K562 (cell line): ENCODE results near the gene POLR3E. TPM values are rescaled to one million over a fixed set of nuclear protein-coding genes. Genes with fewer than 3 reads are reported as not detected.

ENCODE experiments used
- ATAC-seq: fragments of 200-7000 bp; cut with Tn5 transposase; 3 replicates; pipeline ENCODE4 v1.9.1; 2020; ENCODE audit warnings: moderate library complexity
- BruUV-seq: library from RNA; stranded (reverse); fragments of 400-500 nt; replicated peaks from 2 replicates; lab custom pipeline; 2021; lab: Mats Ljungman, UMichigan
- CTCF ChIA-PET: fragments of 300-600 bp; formaldehyde crosslinking; extraction: SDS; loops from one replicate; lab custom pipeline; 2021; ENCODE audit warnings: low intra/inter-chr PET ratio; lab: Yijun Ruan, JAX
- POLR2A ChIA-PET: fragments of 300-600, 350-650 bp; sonication (Branson Sonifier 250); formaldehyde crosslinking; extraction: SDS; loops from one replicate; lab custom pipeline; 2021; ENCODE audit warnings: antibody characterized with exemption, inconsistent platforms; lab: Yijun Ruan, JAX
- DNase-seq, 4 experiments: peaks; one replicate each; pipeline versions ENCODE4 v3.0.0 to v3.0.0-alpha.2; 2011 to 2018; ENCODE audit warnings: low spot score in 3 of 4, mixed read lengths in 3 of 4; ENCODE audit errors: extremely low read depth in 1 of 4
- FAIRE-seq: peaks from 2 replicates; lab custom pipeline; 2011; peaks lifted over from hg19 to GRCh38; lab: Jason Lieb, UNC
- H2AFZ ChIP-seq: 2 replicates; pipeline ENCODE4 v1.6.0; 2011; ENCODE audit warnings: low read depth, low read length, control low read depth, inconsistent platforms
- H3K27ac ChIP-seq: fragments of 200-600 bp; 3 replicates; pipeline ENCODE4 v1.8.0; 2011; ENCODE audit warnings: low read depth, mild to moderate bottlenecking, control low read depth, inconsistent platforms, low read length, moderate library complexity, mixed read lengths; ENCODE audit errors: extremely low read depth
- H3K27me3 ChIP-seq, 2 experiments: fragments of 300-600 bp in 1 of 2; 2 replicates in 1 of 2; 3 replicates in 1 of 2; pipeline versions ENCODE4 v1.6.0 to v1.8.0; 2011; ENCODE audit warnings: inconsistent platforms in 2 of 2, low read length in 2 of 2, mild to moderate bottlenecking in 1 of 2, mixed read lengths in 1 of 2, moderate library complexity in 1 of 2; ENCODE audit not compliant: control insufficient read depth in 2 of 2, insufficient read depth in 2 of 2
- H3K36me3 ChIP-seq: fragments of 300-600 bp; 3 replicates; pipeline ENCODE4 v1.8.0; 2011; ENCODE audit warnings: mild to moderate bottlenecking, low read length, inconsistent platforms; ENCODE audit not compliant: control insufficient read depth, insufficient read depth
- H3K4me1 ChIP-seq, 2 experiments: fragments of 200-600 bp in 1 of 2; replicated peaks in 1 of 2; 2 replicates in 1 of 2; 3 replicates in 1 of 2; pipeline versions ENCODE4 v1.5.1 to v1.8.0; 2011; ENCODE audit warnings: inconsistent platforms in 2 of 2, low read length in 2 of 2, mild to moderate bottlenecking in 1 of 2, mixed read lengths in 1 of 2, moderate library complexity in 1 of 2; ENCODE audit not compliant: control insufficient read depth in 2 of 2, insufficient read depth in 2 of 2
- H3K4me2 ChIP-seq: 2 replicates; pipeline ENCODE4 v1.6.1; 2011; ENCODE audit warnings: low read length, control low read depth, inconsistent platforms, mixed read lengths; ENCODE audit not compliant: insufficient read depth
- H3K4me3 ChIP-seq: fragments of 200-600 bp; sonication (generic), shearing (Covaris generic); 2 replicates; pipeline ENCODE4 v1.5.1; 2016; ENCODE audit warnings: control low read depth, inconsistent platforms
- H3K79me2 ChIP-seq: fragments of 200-600 bp; 3 replicates; pipeline ENCODE4 v1.8.0; 2011; ENCODE audit warnings: low read length, inconsistent platforms; ENCODE audit not compliant: control insufficient read depth, insufficient read depth
- H3K9ac ChIP-seq, 2 experiments: 2 replicates each; pipeline versions ENCODE4 v1.6.0 to v1.6.1; 2011; ENCODE audit warnings: low read depth in 2 of 2, low read length in 2 of 2, control low read depth in 1 of 2, inconsistent platforms in 1 of 2, mild to moderate bottlenecking in 1 of 2, mixed read lengths in 1 of 2; ENCODE audit not compliant: insufficient read depth in 1 of 2
- H3K9me1 ChIP-seq: one replicate; pipeline ENCODE4 v1.6.0; 2011; ENCODE audit warnings: inconsistent platforms, mild to moderate bottlenecking, low read length, moderate library complexity; ENCODE audit not compliant: control insufficient read depth, insufficient read depth
- H3K9me3 ChIP-seq: replicated peaks from 2 replicates; pipeline ENCODE4 v1.5.1; 2011; ENCODE audit warnings: low read depth, low read length, inconsistent platforms; ENCODE audit not compliant: control insufficient read depth, insufficient read depth
- H4K20me1 ChIP-seq: replicated peaks from 2 replicates; pipeline ENCODE4 v1.6.1; 2011; ENCODE audit warnings: low read length, inconsistent platforms, mixed read lengths; ENCODE audit not compliant: control insufficient read depth, insufficient read depth
- BRD4 ChIP-seq: fragments of 200-600 bp; sonication (generic); IDR thresholded peaks from 2 replicates; pipeline ENCODE4 v1.6.1; 2017; ENCODE audit warnings: inconsistent platforms
- C11orf30 ChIP-seq: fragments of 450-650 bp; IDR thresholded peaks from 2 replicates; pipeline ENCODE4 v1.6.1; 2016; ENCODE audit warnings: low read depth, mild to moderate bottlenecking
- CHD4 ChIP-seq: fragments of 200-600 bp; sonication (generic); IDR thresholded peaks from 3 replicates; pipeline ENCODE4 v1.6.1; 2012; ENCODE audit warnings: low read depth, mild to moderate bottlenecking, mixed read lengths, low read length, inconsistent platforms; ENCODE audit not compliant: insufficient read depth, insufficient replicate concordance, poor library complexity, severe bottlenecking
- CXXC5 ChIP-seq: fragments of 250-450 bp; sonication (Bioruptor Pico); IDR thresholded peaks from 2 replicates; pipeline ENCODE4 v1.8.0; 2022; ENCODE audit warnings: inconsistent platforms, mild to moderate bottlenecking, moderate library complexity
- EWSR1 ChIP-seq: fragments of 450-650 bp; IDR thresholded peaks from 2 replicates; pipeline ENCODE4 v1.6.1; 2018; ENCODE audit warnings: borderline replicate concordance, mild to moderate bottlenecking, low read depth, moderate library complexity; ENCODE audit not compliant: partially characterized antibody
- GTF2E2 ChIP-seq: fragments of 200-800 bp; sonication (Bioruptor generic); IDR thresholded peaks from 2 replicates; pipeline ENCODE4 v1.6.1; 2016; ENCODE audit warnings: missing genetic modification characterization, missing compliant biosample characterization
- JUN ChIP-seq, 2 experiments: sonication (generic) in 1 of 2; formaldehyde crosslinking in 1 of 2; IDR thresholded peaks; 2 replicates each; pipeline versions ENCODE4 v1.6.1 to v1.8.0; 2012 to 2022; ENCODE audit warnings: borderline replicate concordance in 2 of 2, mild to moderate bottlenecking in 2 of 2, improper control_type of control experiment in 1 of 2, low read depth in 1 of 2, low read length in 1 of 2, missing genetic modification reagents in 1 of 2
- MECOM ChIP-seq: fragments of 250-450 bp; sonication (Bioruptor Pico); IDR thresholded peaks from 2 replicates; pipeline ENCODE4 v1.8.0; 2022; ENCODE audit warnings: inconsistent platforms
- NR2C2 ChIP-seq, 2 experiments: fragments of 200-800 bp in 1 of 2; sonication (Bioruptor generic) in 1 of 2; sonication (generic) in 1 of 2; formaldehyde crosslinking in 1 of 2; IDR thresholded peaks; 2 replicates each; pipeline versions ENCODE4 v1.6.1 to v1.8.0; 2016 to 2022; ENCODE audit warnings: mild to moderate bottlenecking in 1 of 2, missing compliant biosample characterization in 1 of 2, missing genetic modification characterization in 1 of 2, missing genetic modification reagents in 1 of 2
- OTX1 ChIP-seq: fragments of 450-650 bp; formaldehyde crosslinking; IDR thresholded peaks from 2 replicates; pipeline ENCODE4 v1.4.0; 2022; ENCODE audit warnings: mild to moderate bottlenecking
- POLR2A ChIP-seq: fragments of 450-650 bp; conservative IDR thresholded peaks from 2 replicates; pipeline ENCODE4 v1.6.1; 2016
- RBM15 ChIP-seq: fragments of 200-400 bp; formaldehyde crosslinking; IDR thresholded peaks from 2 replicates; pipeline ENCODE4 v1.6.1; 2018; ENCODE audit warnings: mild to moderate bottlenecking, low read length, moderate library complexity; ENCODE audit not compliant: insufficient read depth
- RBM39 ChIP-seq: fragments of 200-400 bp; formaldehyde crosslinking; optimal IDR thresholded peaks from 2 replicates; pipeline ENCODE3; 2018; ENCODE audit warnings: low read depth, low read length
- SP2 ChIP-seq: IDR thresholded peaks from 2 replicates; pipeline ENCODE4 v1.6.1; 2011; ENCODE audit warnings: mild to moderate bottlenecking, low read depth, low read length, moderate library complexity; ENCODE audit not compliant: poor library complexity, severe bottlenecking; ENCODE audit errors: extremely low read depth
- TARDBP ChIP-seq: fragments of 450-650 bp; IDR thresholded peaks from 2 replicates; pipeline ENCODE4 v1.6.1; 2016
- ZKSCAN1 ChIP-seq: fragments of 150-350 bp; IDR thresholded peaks from 2 replicates; pipeline ENCODE4 v1.6.1; 2016; ENCODE audit warnings: low read depth, low read length
- ZNF551 ChIP-seq: fragments of 250-450 bp; sonication (Bioruptor Pico); IDR thresholded peaks from 2 replicates; pipeline ENCODE4 v1.5.0; 2021; ENCODE audit warnings: mild to moderate bottlenecking, moderate library complexity
- WGBS: fragments of 100-300 bp; shearing (Covaris generic); methylation state at CpG from one replicate; pipeline ENCODE4 v1.1.6; 2016; ENCODE audit warnings: low coverage, mixed read lengths; ENCODE audit not compliant: insufficient coverage; ENCODE audit errors: missing lambda C conversion rate; 5-methylcytosine and 5-hydroxymethylcytosine counted together
- in situ Hi-C: fragments of 300-500 bp; cut with MboI; formaldehyde crosslinking; loops from 4 replicates; pipeline ENCODE4 v1.15.0; 2018; ENCODE audit warnings: inconsistent platforms, mixed read lengths
- intact Hi-C: fragments of 100-400 bp; cut with micrococcal nuclease; formaldehyde crosslinking; loops from 2 replicates; pipeline ENCODE4 v1.14.2; 2022
- polyA plus RNA-seq, 8 experiments: library from polyadenylated mRNA; depleted of rRNA in 4 of 8; stranded (reverse) in 5 of 8; unstranded in 3 of 8; fragments of >200 nt; fragmentation: Nextera tagmentation in 2 of 8; fragmentation: Illumina TruSeq in 1 of 8; extraction: Ambion mirVana in 2 of 8; extraction: Trizol in 1 of 8; gene quantifications; 2 replicates each; pipeline versions ENCODE4 v1.2.1 to v1.2.3, GENCODE V29; 2011 to 2014; ENCODE audit warnings: inconsistent platforms in 1 of 8, missing spikeins in 1 of 8
- total RNA-seq, 7 experiments: library from RNA; depleted of rRNA in 6 of 7; stranded (reverse); fragments of >200 nt in 6 of 7; fragmentation: Illumina TruSeq in 2 of 7; extraction: Trizol in 2 of 7; gene quantifications; 2 replicates each; pipeline versions ENCODE4 v1.2.1 to v1.2.3, GENCODE V29; 2011 to 2021; ENCODE audit warnings: low replicate concordance in 1 of 7
- TF ChIP-seq, protein P1 (sequence below): sonication (generic); formaldehyde crosslinking; IDR thresholded peaks from 2 replicates; pipeline ENCODE4 v1.8.1; 2022; ENCODE audit warnings: missing genetic modification reagents
- TF ChIP-seq, protein P2 (sequence below): fragments of 450-650 bp; formaldehyde crosslinking; IDR thresholded peaks from 2 replicates; pipeline ENCODE4 v1.4.0; 2020; ENCODE audit warnings: mild to moderate bottlenecking, mixed read lengths
- TF ChIP-seq, protein P3 (sequence below): fragments of 250-450 bp; sonication (Bioruptor Pico); IDR thresholded peaks from 2 replicates; pipeline ENCODE4 v1.5.0; 2021

Gene POLR3E
- total and polyA plus RNA-seq, 9 of the 15 experiments (the other 6 are each of a cell fraction or from before 2014, with no cell fraction given) = 17.7 to 151 (median 82.6) TPM

DNA sequence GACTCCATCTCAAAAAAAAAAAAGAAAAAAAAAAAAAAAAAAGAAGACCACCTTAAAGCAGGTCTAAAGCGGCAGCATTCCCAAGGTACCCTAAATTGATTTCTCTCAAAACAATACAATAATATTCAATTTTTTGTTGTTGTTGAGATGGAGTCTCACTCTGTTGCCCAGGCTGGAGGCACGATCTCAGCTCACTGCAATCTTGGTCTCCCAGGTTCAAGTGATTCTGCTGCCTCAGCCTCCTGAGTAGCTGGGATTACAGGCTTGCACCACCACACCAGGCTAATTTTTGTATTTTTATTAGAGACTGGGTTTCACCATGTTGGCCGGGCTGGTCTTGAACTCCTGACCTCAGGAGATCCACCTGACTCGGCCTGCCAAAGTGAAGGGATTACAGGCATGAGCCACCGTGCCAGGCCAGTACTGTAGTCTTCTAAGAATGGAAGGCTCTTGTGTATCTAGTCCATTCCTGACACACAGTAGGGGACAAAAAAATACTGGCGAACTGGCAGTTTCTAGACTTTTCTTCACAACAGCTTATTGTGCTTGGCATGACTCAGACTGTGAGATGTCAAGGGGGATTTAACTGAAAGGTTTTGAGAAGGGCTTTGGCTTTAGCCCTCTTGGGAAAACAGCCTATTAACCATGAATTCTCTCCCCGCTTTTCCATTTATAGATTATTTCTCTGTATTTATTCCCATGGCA is 59.9 kb downstream of the POLR3E start:
- Histone ChIP-seq H3K27ac (no peak overlapping the region), H3K9me3 (no peaks in the 10 kb centered on the region), H2AFZ (no peak overlapping the region), H3K4me1 (peaks cover 0 to 24% of the 10 kb centered on the region in 2 experiments; a peak in 3 of 5 replicates), H3K36me3 (peaks cover 46% of the 10 kb centered on the region; the same call in 2 of the 3 replicates), H3K9ac (no peak overlapping the region), H3K4me3 (no peak overlapping the region), H3K27me3 (no peaks in the 10 kb centered on the region), H3K79me2 (peaks cover 18% of the 10 kb centered on the region), H3K4me2 (no peak overlapping the region), H3K9me1 (peaks cover 3% of the 10 kb centered on the region), H4K20me1 (no peaks in the 10 kb centered on the region)
- intact Hi-C loops = no loop called here
- ATAC-seq (no peak), FAIRE-seq (no peak), DNase-seq (no peak)
- TF ChIP-seq POLR2A = no peak
- TF ChIP-seq ZKSCAN1 = no peak
- no peak for TF ChIP-seq EWSR1
- no peak for TF ChIP-seq TARDBP
- TF ChIP-seq, protein P1, sequence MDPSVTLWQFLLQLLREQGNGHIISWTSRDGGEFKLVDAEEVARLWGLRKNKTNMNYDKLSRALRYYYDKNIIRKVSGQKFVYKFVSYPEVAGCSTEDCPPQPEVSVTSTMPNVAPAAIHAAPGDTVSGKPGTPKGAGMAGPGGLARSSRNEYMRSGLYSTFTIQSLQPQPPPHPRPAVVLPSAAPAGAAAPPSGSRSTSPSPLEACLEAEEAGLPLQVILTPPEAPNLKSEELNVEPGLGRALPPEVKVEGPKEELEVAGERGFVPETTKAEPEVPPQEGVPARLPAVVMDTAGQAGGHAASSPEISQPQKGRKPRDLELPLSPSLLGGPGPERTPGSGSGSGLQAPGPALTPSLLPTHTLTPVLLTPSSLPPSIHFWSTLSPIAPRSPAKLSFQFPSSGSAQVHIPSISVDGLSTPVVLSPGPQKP (CRISPR knock-in tag) = no peak
- no peak for TF ChIP-seq OTX1 (CRISPR knock-in tag)
- TF ChIP-seq CXXC5 = no peak
- TF ChIP-seq, protein P2, sequence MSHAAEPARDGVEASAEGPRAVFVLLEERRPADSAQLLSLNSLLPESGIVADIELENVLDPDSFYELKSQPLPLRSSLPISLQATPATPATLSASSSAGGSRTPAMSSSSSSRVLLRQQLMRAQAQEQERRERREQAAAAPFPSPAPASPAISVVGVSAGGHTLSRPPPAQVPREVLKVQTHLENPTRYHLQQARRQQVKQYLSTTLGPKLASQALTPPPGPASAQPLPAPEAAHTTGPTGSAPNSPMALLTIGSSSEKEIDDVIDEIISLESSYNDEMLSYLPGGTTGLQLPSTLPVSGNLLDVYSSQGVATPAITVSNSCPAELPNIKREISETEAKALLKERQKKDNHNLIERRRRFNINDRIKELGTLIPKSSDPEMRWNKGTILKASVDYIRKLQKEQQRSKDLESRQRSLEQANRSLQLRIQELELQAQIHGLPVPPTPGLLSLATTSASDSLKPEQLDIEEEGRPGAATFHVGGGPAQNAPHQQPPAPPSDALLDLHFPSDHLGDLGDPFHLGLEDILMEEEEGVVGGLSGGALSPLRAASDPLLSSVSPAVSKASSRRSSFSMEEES (CRISPR knock-in tag) = no peak
- TF ChIP-seq BRD4 = no peak
- no peak for TF ChIP-seq JUN (IDR thresholded peaks at IDR 0.05; ENCODE audit: borderline replicate concordance, low read depth, low read length)
- TF ChIP-seq JUN (CRISPR knock-in tag; IDR thresholded peaks at IDR 0.05; ENCODE audit: borderline replicate concordance) = no peak
- TF ChIP-seq SP2 = no peak
- TF ChIP-seq C11orf30 = no peak
- TF ChIP-seq NR2C2 (CRISPR knock-in tag; IDR thresholded peaks at IDR 0.05) = no peak
- TF ChIP-seq NR2C2 (tag; IDR thresholded peaks at IDR 0.05) = no peak
- TF ChIP-seq GTF2E2 = no peak
- no peak for TF ChIP-seq ZNF551
- no peak for TF ChIP-seq RBM39
- TF ChIP-seq CHD4 = no peak
- no peak for TF ChIP-seq RBM15
- no peak for TF ChIP-seq MECOM (CRISPR knock-in tag)
- TF ChIP-seq, protein P3, sequence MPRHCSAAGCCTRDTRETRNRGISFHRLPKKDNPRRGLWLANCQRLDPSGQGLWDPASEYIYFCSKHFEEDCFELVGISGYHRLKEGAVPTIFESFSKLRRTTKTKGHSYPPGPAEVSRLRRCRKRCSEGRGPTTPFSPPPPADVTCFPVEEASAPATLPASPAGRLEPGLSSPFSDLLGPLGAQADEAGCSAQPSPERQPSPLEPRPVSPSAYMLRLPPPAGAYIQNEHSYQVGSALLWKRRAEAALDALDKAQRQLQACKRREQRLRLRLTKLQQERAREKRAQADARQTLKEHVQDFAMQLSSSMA (CRISPR knock-in tag) = no peak
- WGBS = 92% methylated on average over 7 of the region's 7 CpGs
- in situ Hi-C loops = no loop called here
- ChIA-PET POLR2A (interaction anchor here (0.8 to 3.2 kb wide), 3 partner anchors 12 to 16 kb away, joined by 3 to 13 read pairs (median 3); no protein-coding TSS in a partner anchor), CTCF (no interaction called here)
- BruUV-seq = no TSS peak
